Caco-2 (cell line): ENCODE data around the gene KIAA1614. TPM values are rescaled to one million over a fixed set of nuclear protein-coding genes. Genes with fewer than 3 reads are reported as not detected.

Source experiments
- BruUV-seq: library from RNA; stranded (reverse); fragments of 400-500 nt; replicated peaks from 2 replicates; lab custom pipeline; 2021; lab: Mats Ljungman, UMichigan
- CTCF ChIA-PET: fragments of 300-600 bp; sonication (Branson Sonifier 250); formaldehyde crosslinking; loops from one replicate; lab custom pipeline; 2022; ENCODE audit warnings: antibody characterized with exemption; lab: Charles Lee
- POLR2A ChIA-PET: fragments of 300-600 bp; sonication (Branson Sonifier 250); formaldehyde crosslinking; loops from one replicate; lab custom pipeline; 2022; ENCODE audit warnings: antibody characterized with exemption; lab: Charles Lee
- DNase-seq, 2 experiments: peaks; one replicate each; pipeline versions ENCODE4 v3.0.0 to v3.0.0-alpha.2; 2020 to 2022
- H3K27me3 ChIP-seq: replicated peaks from 2 replicates; pipeline ENCODE4 v1.6.0; 2011; ENCODE audit warnings: low read length; ENCODE audit not compliant: control insufficient read depth, insufficient read depth
- H3K36me3 ChIP-seq: 2 replicates; pipeline ENCODE4 v1.5.1; 2011; ENCODE audit warnings: low read length; ENCODE audit not compliant: control insufficient read depth, insufficient read depth
- H3K4me1 ChIP-seq: fragments of 250-450 bp; sonication (Bioruptor Pico); 2 replicates; pipeline ENCODE4 v1.5.1; 2020; ENCODE audit warnings: mild to moderate bottlenecking
- H3K4me3 ChIP-seq: 2 replicates; pipeline ENCODE4 v1.5.1; 2011; ENCODE audit warnings: low read depth, mild to moderate bottlenecking, control low read depth, low read length
- H3K9me3 ChIP-seq: fragments of 250-450 bp; sonication (Bioruptor Pico); 2 replicates; pipeline ENCODE4 v1.5.1; 2020; ENCODE audit warnings: mild to moderate bottlenecking, moderate library complexity
- H3K27ac Mint-ChIP-seq: one replicate; pipeline ENCODE4 v1.8.0; 2022; ENCODE audit warnings: mixed read lengths; ENCODE audit not compliant: unreplicated experiment
- H3K27me3 Mint-ChIP-seq: one replicate; pipeline ENCODE4 v1.8.0; 2022; ENCODE audit warnings: mixed read lengths; ENCODE audit not compliant: insufficient read depth, unreplicated experiment
- H3K36me3 Mint-ChIP-seq: one replicate; pipeline ENCODE4 v1.8.0; 2022; ENCODE audit warnings: mild to moderate bottlenecking, mixed read lengths; ENCODE audit not compliant: insufficient read depth, unreplicated experiment
- H3K4me1 Mint-ChIP-seq: one replicate; pipeline ENCODE4 v1.8.0; 2022; ENCODE audit warnings: low read depth, mixed read lengths; ENCODE audit not compliant: unreplicated experiment
- H3K4me3 Mint-ChIP-seq: one replicate; pipeline ENCODE4 v1.8.0; 2022; ENCODE audit warnings: mild to moderate bottlenecking, moderate library complexity, mixed read lengths; ENCODE audit not compliant: unreplicated experiment
- H3K9me3 Mint-ChIP-seq: one replicate; pipeline ENCODE4 v1.8.0; 2022; ENCODE audit warnings: mixed read lengths; ENCODE audit not compliant: unreplicated experiment
- intact Hi-C: fragments of 100-400 bp; cut with micrococcal nuclease; formaldehyde crosslinking; loops from one replicate; pipeline ENCODE4 v1.10.0; 2022; ENCODE audit not compliant: unreplicated experiment
- total RNA-seq: library from RNA; stranded (reverse); gene quantifications from 2 replicates; pipeline ENCODE4 v1.2.3, GENCODE V29; 2022
- TF ChIP-seq, protein P1 (sequence below), 2 experiments: fragments of 200-600 bp in 1 of 2; IDR thresholded peaks; 1 replicate in 1 of 2; 2 replicates in 1 of 2; pipeline versions ENCODE4 v1.5.1 to v1.8.0; 2011 to 2022; ENCODE audit warnings: antibody characterized with exemption in 1 of 2, control low read depth in 1 of 2, inconsistent platforms in 1 of 2, low read depth in 1 of 2, low read length in 1 of 2, mild to moderate bottlenecking in 1 of 2, moderate library complexity in 1 of 2; ENCODE audit not compliant: insufficient read depth in 1 of 2, severe bottlenecking in 1 of 2, unreplicated experiment in 1 of 2

Gene KIAA1614
- total RNA-seq, 1 experiment from 2014 or later = 0.29 TPM

DNA sequence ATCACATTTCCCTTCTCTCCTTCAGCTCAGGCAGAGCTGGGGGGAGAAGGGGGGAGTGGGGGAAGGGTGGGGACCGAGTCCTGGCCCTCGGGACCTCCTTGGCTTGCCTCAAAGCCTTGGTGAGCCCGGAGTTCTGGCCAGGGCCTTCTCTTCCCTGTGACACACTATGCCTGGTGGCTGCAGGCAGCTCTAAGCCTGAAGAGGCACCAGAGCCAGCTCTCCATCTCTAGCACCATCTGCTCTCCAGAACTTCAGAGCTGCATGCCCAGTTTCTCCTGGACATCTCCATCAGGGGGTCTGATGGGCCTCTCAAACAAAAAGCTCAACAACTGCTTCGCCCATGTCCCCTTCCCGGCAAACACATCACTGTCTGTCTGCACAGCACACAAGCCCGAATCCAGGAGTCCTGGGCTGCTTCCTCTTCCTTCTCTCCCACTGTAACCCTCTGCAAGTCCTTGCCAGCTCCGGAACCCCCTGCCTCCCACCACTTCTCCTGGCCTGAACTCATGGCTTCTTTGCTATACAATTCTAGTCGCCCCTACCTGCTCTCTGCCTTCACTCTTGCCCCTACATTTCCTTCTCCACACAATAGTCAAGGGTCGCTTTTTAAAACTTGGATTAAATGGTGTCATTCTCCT is 26.5 kb downstream of the KIAA1614 start:
- no peaks in the 10 kb centered on the region for H3K4me1 Mint-ChIP-seq
- no peak for DNase-seq
- no peaks in the 10 kb centered on the region for H3K4me1 ChIP-seq
- no peak overlapping the region for H3K4me3 Mint-ChIP-seq
- ChIA-PET POLR2A (no interaction called here), CTCF (no interaction called here)
- H3K9me3 ChIP-seq = no peaks in the 10 kb centered on the region
- no peak overlapping the region for H3K27ac Mint-ChIP-seq
- TF ChIP-seq, protein P1, sequence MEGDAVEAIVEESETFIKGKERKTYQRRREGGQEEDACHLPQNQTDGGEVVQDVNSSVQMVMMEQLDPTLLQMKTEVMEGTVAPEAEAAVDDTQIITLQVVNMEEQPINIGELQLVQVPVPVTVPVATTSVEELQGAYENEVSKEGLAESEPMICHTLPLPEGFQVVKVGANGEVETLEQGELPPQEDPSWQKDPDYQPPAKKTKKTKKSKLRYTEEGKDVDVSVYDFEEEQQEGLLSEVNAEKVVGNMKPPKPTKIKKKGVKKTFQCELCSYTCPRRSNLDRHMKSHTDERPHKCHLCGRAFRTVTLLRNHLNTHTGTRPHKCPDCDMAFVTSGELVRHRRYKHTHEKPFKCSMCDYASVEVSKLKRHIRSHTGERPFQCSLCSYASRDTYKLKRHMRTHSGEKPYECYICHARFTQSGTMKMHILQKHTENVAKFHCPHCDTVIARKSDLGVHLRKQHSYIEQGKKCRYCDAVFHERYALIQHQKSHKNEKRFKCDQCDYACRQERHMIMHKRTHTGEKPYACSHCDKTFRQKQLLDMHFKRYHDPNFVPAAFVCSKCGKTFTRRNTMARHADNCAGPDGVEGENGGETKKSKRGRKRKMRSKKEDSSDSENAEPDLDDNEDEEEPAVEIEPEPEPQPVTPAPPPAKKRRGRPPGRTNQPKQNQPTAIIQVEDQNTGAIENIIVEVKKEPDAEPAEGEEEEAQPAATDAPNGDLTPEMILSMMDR (IDR thresholded peaks at IDR 0.05; ENCODE audit: insufficient read depth in 1 of 2, low read depth in 1 of 2, low read length in 1 of 2, severe bottlenecking in 1 of 2, unreplicated experiment in 1 of 2) = no peak
- BruUV-seq = no TSS peak
- intact Hi-C loops = no loop called here
- no peaks in the 10 kb centered on the region for H3K36me3 ChIP-seq
- no peak overlapping the region for H3K4me3 ChIP-seq
- no peaks in the 10 kb centered on the region for H3K9me3 Mint-ChIP-seq
- no peaks in the 10 kb centered on the region for H3K27me3 ChIP-seq
- no peaks in the 10 kb centered on the region for H3K36me3 Mint-ChIP-seq
- H3K27me3 Mint-ChIP-seq = no peaks in the 10 kb centered on the region

DNA sequence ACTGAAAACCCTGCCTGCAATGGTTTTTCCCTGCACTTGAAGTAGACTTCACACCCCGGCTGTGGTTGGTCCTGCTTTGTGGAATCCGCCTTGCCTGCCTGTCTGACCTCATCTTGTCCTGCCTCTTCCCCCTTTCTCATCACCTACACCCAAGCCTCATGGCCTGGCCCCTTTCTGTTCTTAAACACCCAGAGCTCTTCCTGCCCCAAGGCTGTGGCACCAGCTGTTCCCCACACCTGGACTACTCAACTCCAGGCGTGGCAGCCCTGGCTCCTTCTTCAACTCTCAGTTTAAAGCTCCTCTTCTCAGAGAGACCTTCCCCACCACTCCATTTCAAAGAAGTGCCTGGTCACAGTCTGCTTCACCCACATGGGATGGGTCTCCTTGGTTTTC is 27.0 kb downstream of the KIAA1614 start:
- H3K4me3 ChIP-seq = no peak overlapping the region
- Mint-ChIP-seq H3K36me3 (no peaks in the 10 kb centered on the region), H3K4me3 (no peak overlapping the region), H3K9me3 (no peaks in the 10 kb centered on the region), H3K4me1 (no peaks in the 10 kb centered on the region), H3K27me3 (no peaks in the 10 kb centered on the region), H3K27ac (no peak overlapping the region)
- TF ChIP-seq, protein P1 (IDR thresholded peaks at IDR 0.05; ENCODE audit: insufficient read depth in 1 of 2, low read depth in 1 of 2, low read length in 1 of 2, severe bottlenecking in 1 of 2, unreplicated experiment in 1 of 2) = no peak
- no peaks in the 10 kb centered on the region for H3K4me1 ChIP-seq
- no TSS peak for BruUV-seq
- no peak for DNase-seq
- no peaks in the 10 kb centered on the region for H3K36me3 ChIP-seq
- POLR2A ChIA-PET = no interaction called here
- intact Hi-C loops = no loop called here
- H3K9me3 ChIP-seq = no peaks in the 10 kb centered on the region
- CTCF ChIA-PET = no interaction called here
- H3K27me3 ChIP-seq = no peaks in the 10 kb centered on the region

DNA sequence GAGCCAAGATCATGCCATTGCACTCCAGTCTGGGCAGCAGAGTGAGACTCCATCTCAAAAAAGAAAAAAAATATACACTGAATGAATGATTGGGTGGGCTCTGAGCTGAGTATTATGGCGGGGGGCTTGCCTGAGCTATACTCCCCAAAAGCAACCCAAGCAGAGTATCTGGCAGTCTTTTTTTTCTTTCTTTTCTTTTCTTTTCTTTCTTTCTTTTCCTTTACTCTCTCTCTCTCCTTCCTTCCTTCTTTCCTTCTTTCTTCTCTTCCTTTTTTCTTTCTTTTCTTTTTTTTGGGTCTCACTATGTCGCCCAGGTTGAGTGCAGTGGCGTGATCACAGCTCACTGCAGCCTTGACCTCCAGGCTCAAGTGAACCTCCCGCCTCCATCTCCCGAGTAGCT is 27.7 kb downstream of the KIAA1614 start:
- Mint-ChIP-seq H3K27ac (no peak overlapping the region), H3K36me3 (no peaks in the 10 kb centered on the region), H3K4me1 (no peaks in the 10 kb centered on the region), H3K9me3 (no peaks in the 10 kb centered on the region), H3K4me3 (no peak overlapping the region), H3K27me3 (no peaks in the 10 kb centered on the region)
- H3K9me3 ChIP-seq = no peaks in the 10 kb centered on the region
- intact Hi-C loops = no loop called here
- no peaks in the 10 kb centered on the region for H3K27me3 ChIP-seq
- no TSS peak for BruUV-seq
- H3K4me3 ChIP-seq = no peak overlapping the region
- ChIA-PET POLR2A (no interaction called here), CTCF (no interaction called here)
- TF ChIP-seq, protein P1 (IDR thresholded peaks at IDR 0.05; ENCODE audit: insufficient read depth in 1 of 2, low read depth in 1 of 2, low read length in 1 of 2, severe bottlenecking in 1 of 2, unreplicated experiment in 1 of 2) = no peak
- no peaks in the 10 kb centered on the region for H3K36me3 ChIP-seq
- H3K4me1 ChIP-seq = no peaks in the 10 kb centered on the region
- DNase-seq = no peak
